ENCODE measurements around the gene MKI67.

MKI67 gene

DNA sequence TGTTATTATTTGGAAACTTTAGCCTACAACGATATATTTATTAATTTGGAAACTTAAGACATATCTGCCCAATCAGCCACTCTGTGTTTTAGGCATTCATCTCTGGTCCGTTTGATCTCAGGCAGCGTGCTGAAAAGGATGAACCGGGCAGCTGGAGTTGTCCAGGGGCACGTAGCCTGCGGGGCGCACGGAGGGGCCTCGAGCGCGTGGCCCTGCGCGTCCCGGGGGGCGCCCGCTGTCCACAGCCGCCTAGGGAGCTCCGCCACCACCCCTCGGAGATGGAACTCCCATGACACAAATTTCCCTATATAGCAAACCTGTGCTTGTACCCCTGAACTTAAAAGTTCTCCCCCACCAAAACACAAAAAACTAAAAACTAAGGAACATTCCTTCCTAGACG lies 24.3 kb upstream of the MKI67 start:
- H3K4me3 ChIP-seq (ENCODE audit: low read length), result peak overlapping the region; percentile 64
- H3K36me3 ChIP-seq (ENCODE audit: control insufficient read depth, low read length), result no peaks in the 10 kb centered on the region

DNA sequence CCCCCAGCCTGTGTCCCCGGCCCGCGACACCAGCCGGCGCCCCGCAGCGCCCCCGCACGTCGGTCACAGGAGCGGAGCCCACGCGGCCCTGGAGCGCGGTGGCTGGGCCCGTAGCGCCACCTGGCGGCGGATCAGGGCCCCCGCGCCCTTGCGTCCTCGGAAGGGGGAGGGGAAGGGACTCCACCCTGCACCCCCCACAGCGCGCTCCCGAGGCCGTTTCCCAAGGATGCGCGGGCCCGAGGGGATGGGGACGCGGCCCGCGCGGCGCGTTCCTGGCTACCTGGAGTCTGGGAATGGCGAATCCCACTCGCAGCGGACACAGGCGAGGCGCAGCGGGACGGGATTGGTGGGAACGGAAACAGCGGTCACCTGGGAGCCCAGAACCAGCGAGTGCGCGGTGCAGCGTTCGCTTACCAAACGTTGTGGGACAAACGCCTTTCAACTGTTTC lies 23.8 kb upstream of the MKI67 start:
- Histone ChIP-seq H3K27me3 (ENCODE audit: control insufficient read depth, low read length) (no peaks in the 10 kb centered on the region), H3K9me2 (replicated peaks; ENCODE audit: control insufficient read depth, low read length) (no peaks in the 10 kb centered on the region), H3K4me3 (ENCODE audit: low read length) (peak overlapping the region; percentile 64), H3K4me2 (ENCODE audit: low read length) (peak overlapping the region; percentile 74), H3K9me3 (ENCODE audit: control insufficient read depth, insufficient read depth, low read length) (no peaks in the 10 kb centered on the region), H3K27ac (ENCODE audit: low read depth, low read length) (no peak overlapping the region), H3K79me2 (ENCODE audit: control insufficient read depth, low read length) (no peaks in the 10 kb centered on the region), H4K20me1 (ENCODE audit: control insufficient read depth, insufficient read depth, low read depth, low read length) (no peaks in the 10 kb centered on the region), H3K4me1 (ENCODE audit: control insufficient read depth, low read length) (0 out of 2 replicates have a peak, but pooled peaks cover 3% of the 10 kb centered on the region), H3F3A (ENCODE audit: control insufficient read depth, insufficient read depth) (no peaks in the 10 kb centered on the region), H3K36me3 (ENCODE audit: control insufficient read depth, low read length) (no peaks in the 10 kb centered on the region)
- TF ChIP-seq EZH2phosphoT487 (IDR thresholded peaks at IDR 0.05; ENCODE audit: borderline replicate concordance, low read length), result no peak
- TF ChIP-seq, protein P1, sequence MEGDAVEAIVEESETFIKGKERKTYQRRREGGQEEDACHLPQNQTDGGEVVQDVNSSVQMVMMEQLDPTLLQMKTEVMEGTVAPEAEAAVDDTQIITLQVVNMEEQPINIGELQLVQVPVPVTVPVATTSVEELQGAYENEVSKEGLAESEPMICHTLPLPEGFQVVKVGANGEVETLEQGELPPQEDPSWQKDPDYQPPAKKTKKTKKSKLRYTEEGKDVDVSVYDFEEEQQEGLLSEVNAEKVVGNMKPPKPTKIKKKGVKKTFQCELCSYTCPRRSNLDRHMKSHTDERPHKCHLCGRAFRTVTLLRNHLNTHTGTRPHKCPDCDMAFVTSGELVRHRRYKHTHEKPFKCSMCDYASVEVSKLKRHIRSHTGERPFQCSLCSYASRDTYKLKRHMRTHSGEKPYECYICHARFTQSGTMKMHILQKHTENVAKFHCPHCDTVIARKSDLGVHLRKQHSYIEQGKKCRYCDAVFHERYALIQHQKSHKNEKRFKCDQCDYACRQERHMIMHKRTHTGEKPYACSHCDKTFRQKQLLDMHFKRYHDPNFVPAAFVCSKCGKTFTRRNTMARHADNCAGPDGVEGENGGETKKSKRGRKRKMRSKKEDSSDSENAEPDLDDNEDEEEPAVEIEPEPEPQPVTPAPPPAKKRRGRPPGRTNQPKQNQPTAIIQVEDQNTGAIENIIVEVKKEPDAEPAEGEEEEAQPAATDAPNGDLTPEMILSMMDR (IDR thresholded peaks at IDR 0.05; ENCODE audit: low read depth, low read length, poor library complexity, severe bottlenecking), result peak; percentile 79

More for the DNA sequence above, 24.3 kb upstream of the MKI67 start:
- Histone ChIP-seq H3K27me3 (ENCODE audit: control insufficient read depth, low read length) (no peaks in the 10 kb centered on the region), H3K9me3 (ENCODE audit: control insufficient read depth, insufficient read depth, low read length) (no peaks in the 10 kb centered on the region), H3K4me1 (ENCODE audit: control insufficient read depth, low read length) (0 out of 2 replicates have a peak, but pooled peaks cover 3% of the 10 kb centered on the region), H3K9me2 (replicated peaks; ENCODE audit: control insufficient read depth, low read length) (no peaks in the 10 kb centered on the region), H3K4me2 (ENCODE audit: low read length) (peak overlapping the region; percentile 74), H3K27ac (ENCODE audit: low read depth, low read length) (no peak overlapping the region), H4K20me1 (ENCODE audit: control insufficient read depth, insufficient read depth, low read depth, low read length) (no peaks in the 10 kb centered on the region), H3K79me2 (ENCODE audit: control insufficient read depth, low read length) (no peaks in the 10 kb centered on the region), H3F3A (ENCODE audit: control insufficient read depth, insufficient read depth) (no peaks in the 10 kb centered on the region)
- no peak for TF ChIP-seq EZH2phosphoT487 (IDR thresholded peaks at IDR 0.05; ENCODE audit: borderline replicate concordance, low read length)
- TF ChIP-seq, protein P1 (IDR thresholded peaks at IDR 0.05; ENCODE audit: low read depth, low read length, poor library complexity, severe bottlenecking), result no peak

DNA sequence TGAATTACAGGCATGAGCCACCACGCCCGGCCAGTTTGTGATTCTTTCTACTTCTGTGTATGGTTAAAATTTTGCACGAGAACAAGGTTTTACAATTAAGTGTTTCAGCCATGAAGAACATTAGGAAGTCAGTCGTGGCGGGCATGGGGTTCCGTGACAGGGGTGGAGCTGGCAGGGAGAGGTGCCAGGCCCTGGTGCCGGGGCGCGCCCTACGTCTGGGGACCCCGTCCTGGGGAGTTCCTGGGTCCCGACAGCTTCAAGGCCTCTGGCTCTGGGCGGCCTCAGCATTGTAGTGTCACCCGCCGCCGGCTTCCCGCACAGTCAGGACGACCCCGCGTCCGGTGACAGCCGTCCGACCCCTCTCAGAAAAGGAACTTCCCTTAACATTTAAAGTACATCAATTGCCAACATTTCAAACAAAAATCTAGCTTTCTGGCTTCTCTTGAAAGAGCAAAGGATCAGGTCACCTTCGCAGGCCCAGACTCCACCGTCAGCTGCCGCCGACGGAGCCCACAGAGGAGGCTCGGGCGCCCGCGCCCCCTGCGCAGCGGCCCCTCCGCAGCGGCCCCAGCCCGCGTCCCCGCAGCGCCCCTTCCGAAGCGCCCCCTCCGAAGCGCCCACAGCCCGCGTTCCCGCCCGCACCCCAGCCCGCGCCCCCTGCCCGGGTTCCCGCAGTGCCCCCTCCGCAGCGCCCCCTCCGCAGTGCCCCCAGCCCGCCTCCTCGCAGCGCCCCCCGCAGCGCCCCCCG lies 23.2 kb upstream of the MKI67 start:
- Histone ChIP-seq H3K9me2 (replicated peaks; ENCODE audit: control insufficient read depth, low read length) (no peaks in the 10 kb centered on the region), H3K4me2 (ENCODE audit: low read length) (no peak overlapping the region), H3K36me3 (ENCODE audit: control insufficient read depth, low read length) (no peaks in the 10 kb centered on the region), H3K79me2 (ENCODE audit: control insufficient read depth, low read length) (no peaks in the 10 kb centered on the region), H3K27me3 (ENCODE audit: control insufficient read depth, low read length) (no peaks in the 10 kb centered on the region), H4K20me1 (ENCODE audit: control insufficient read depth, insufficient read depth, low read depth, low read length) (no peaks in the 10 kb centered on the region), H3K4me3 (ENCODE audit: low read length) (no peak overlapping the region), H3K27ac (ENCODE audit: low read depth, low read length) (no peak overlapping the region), H3K4me1 (ENCODE audit: control insufficient read depth, low read length) (0 out of 2 replicates have a peak, but pooled peaks cover 3% of the 10 kb centered on the region), H3F3A (ENCODE audit: control insufficient read depth, insufficient read depth) (no peaks in the 10 kb centered on the region), H3K9me3 (ENCODE audit: control insufficient read depth, insufficient read depth, low read length) (no peaks in the 10 kb centered on the region)
- TF ChIP-seq, protein P1 (IDR thresholded peaks at IDR 0.05; ENCODE audit: low read depth, low read length, poor library complexity, severe bottlenecking), result no peak
- TF ChIP-seq EZH2phosphoT487 (IDR thresholded peaks at IDR 0.05; ENCODE audit: borderline replicate concordance, low read length), result no peak

All from DOHH2 (cell line).